ENCODE data around the gene UHRF2.
"Not testable (repeated sequence)": the region's sequence is repeated elsewhere in the genome, so short reads cannot be mapped to it uniquely, and the experiment has no call there.

The UHRF2 gene

GRCh38 chr9:6488395-6488794 lies 75.4 kb downstream of the UHRF2 start:
- DNase-seq (ENCODE audit: low spot score), result no peak

GRCh38 chr9:6489099-6489498 lies 76.1 kb downstream of the UHRF2 start:
- DNase-seq (ENCODE audit: low spot score), result no peak

- DNase-seq (ENCODE audit: low spot score), result no peak
These were observed 77.9 kb downstream of the UHRF2 start for GRCh38 chr9:6490863-6491262.

GRCh38 chr9:6495466-6495865 lies 82.5 kb downstream of the UHRF2 start:
- DNase-seq (ENCODE audit: low spot score), result no peak

GRCh38 chr9:6498982-6499381 lies 86.0 kb downstream of the UHRF2 start:
- no peak for DNase-seq (ENCODE audit: low spot score)

GRCh38 chr9:6501526-6502210 lies 88.7 kb downstream of the UHRF2 start:
- DNase-seq (ENCODE audit: low spot score), result no peak

GRCh38 chr9:6502399-6502798 lies 89.4 kb downstream of the UHRF2 start:
- no peak for DNase-seq (ENCODE audit: low spot score)

GRCh38 chr9:6506571-6506970 lies 93.6 kb downstream of the UHRF2 start:
- no peak for DNase-seq (ENCODE audit: low spot score)

GRCh38 chr9:6512085-6512657 lies 99.2 kb downstream of the UHRF2 start:
- DNase-seq (ENCODE audit: low spot score), result no peak

- DNase-seq (ENCODE audit: low spot score), result no peak
These were observed 109.3 kb downstream of the UHRF2 start for GRCh38 chr9:6522263-6522662.

GRCh38 chr9:6525326-6526045 lies 112.5 kb downstream of the UHRF2 start:
- no peak for DNase-seq (ENCODE audit: low spot score)

GRCh38 chr9:6535594-6535993 lies 122.6 kb downstream of the UHRF2 start:
- no peak for DNase-seq (ENCODE audit: low spot score)

- DNase-seq (ENCODE audit: low spot score), result no peak
These were observed 125.7 kb downstream of the UHRF2 start for GRCh38 chr9:6538666-6539071.

GRCh38 chr9:6542617-6543016 lies 129.6 kb downstream of the UHRF2 start:
- not testable (repeated sequence) for DNase-seq (ENCODE audit: low spot score)

- DNase-seq (ENCODE audit: low spot score), result no peak
These were observed 130.2 kb downstream of the UHRF2 start for GRCh38 chr9:6543204-6543603.

- no peak for DNase-seq (ENCODE audit: low spot score)
These were observed 132.2 kb downstream of the UHRF2 start for GRCh38 chr9:6545017-6545691.

GRCh38 chr9:6549106-6549800 lies 136.3 kb downstream of the UHRF2 start:
- DNase-seq (ENCODE audit: low spot score), result no peak

GRCh38 chr9:6551136-6551535 lies 138.1 kb downstream of the UHRF2 start:
- no peak for DNase-seq (ENCODE audit: low spot score)

GRCh38 chr9:6552033-6552432 lies 139.0 kb downstream of the UHRF2 start:
- no peak for DNase-seq (ENCODE audit: low spot score)

GRCh38 chr9:6552498-6553121 lies 139.6 kb downstream of the UHRF2 start:
- no peak for DNase-seq (ENCODE audit: low spot score)

GRCh38 chr9:6553866-6554265 lies 140.9 kb downstream of the UHRF2 start:
- no peak for DNase-seq (ENCODE audit: low spot score)

All from HuH-7 (cell line).